ENCODE data around the gene PILRB. TPM values are rescaled to one million over a fixed set of nuclear protein-coding genes. Genes with fewer than 3 reads are reported as not detected.
"Not testable (repeated sequence)": the region's sequence is repeated elsewhere in the genome, so short reads cannot be mapped to it uniquely, and the experiment has no call there.

The PILRB gene
- total RNA-seq, result 15.0 TPM

DNA sequence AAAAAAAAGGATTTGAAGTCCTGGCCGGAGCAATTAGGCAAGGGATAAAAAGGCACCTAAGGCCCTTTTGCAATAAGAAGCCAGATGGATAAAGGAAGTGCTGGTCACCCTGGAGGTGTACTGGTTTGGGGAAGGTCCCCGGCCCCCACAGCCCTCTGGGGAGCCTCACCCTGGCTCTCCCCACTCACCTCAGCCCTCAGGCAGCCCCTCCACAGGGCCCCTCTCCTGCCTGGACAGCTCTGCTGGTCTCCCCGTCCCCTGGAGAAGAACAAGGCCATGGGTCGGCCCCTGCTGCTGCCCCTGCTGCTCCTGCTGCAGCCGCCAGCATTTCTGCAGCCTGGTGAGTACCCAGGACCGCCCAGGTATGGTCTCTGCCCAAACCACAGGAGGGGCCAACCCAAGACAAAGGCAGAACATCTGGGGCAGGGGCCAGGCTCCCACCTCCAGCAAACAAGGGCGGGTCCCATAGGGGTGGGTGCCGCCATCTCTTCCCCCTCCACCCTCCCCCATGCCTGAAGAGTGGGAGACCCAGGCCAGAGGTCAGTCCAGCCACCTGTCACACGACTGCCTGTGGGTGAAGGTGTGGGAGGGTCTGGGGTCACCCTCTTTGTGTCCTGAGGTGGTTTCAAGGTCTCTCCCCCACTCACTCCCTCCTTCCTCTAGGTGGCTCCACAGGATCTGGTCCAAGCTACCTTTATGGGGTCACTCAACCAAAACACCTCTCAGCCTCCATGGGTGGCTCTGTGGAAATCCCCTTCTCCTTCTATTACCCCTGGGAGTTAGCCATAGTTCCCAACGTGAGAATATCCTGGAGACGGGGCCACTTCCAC lies at the start of gene PILRB:
Gene PILRB (plus strand): TSS at position 91 of the 830 bp plus-strand sequence. CDS start 186 bp downstream, at position 277.
- no peak for ATAC-seq

GRCh38 chr7:100318329-100318728 lies 39.6 kb upstream of the PILRB start:
- ATAC-seq, result not testable (repeated sequence)

DNA sequence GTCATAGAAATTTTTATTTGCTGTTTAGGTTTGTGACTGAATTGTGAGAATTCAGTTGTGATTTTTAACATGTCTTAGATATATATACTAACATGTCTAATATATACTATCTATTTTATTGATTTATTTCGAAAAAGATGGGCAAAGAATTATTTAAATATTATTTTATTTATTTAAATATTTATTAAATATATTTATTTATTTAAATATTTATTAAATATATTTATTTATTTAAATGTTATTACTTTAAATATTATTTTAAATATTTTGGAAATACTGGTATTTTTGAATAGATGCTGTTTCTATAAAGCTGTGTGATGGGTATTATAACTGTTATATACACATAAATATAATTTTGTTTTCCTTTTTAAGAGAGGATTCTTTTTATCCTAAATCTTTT lies 36.3 kb upstream of the PILRB start:
- not testable (repeated sequence) for ATAC-seq

DNA sequence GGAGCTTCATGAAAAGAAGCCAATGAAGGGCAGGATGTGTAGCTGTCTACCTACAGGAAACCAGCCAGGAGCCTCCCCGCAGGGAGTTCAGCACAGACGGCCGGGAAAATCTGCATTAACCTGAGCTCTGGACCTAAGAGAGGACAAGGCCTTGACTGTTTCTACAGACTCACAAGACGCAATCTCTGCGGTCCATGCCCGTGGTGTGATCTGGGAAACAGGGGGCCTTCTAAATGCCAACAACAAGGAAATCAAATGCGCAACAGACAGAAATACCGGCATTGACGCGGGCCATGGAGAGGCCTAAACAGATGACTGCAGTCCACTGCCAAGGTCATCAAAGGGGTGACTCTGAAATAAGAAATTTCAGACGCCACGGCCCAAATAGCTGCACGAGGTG lies 33.7 kb upstream of the PILRB start:
- ATAC-seq, result not testable (repeated sequence)

- not testable (repeated sequence) for ATAC-seq
These were observed 32.2 kb upstream of the PILRB start for GRCh38 chr7:100325671-100326070.

DNA sequence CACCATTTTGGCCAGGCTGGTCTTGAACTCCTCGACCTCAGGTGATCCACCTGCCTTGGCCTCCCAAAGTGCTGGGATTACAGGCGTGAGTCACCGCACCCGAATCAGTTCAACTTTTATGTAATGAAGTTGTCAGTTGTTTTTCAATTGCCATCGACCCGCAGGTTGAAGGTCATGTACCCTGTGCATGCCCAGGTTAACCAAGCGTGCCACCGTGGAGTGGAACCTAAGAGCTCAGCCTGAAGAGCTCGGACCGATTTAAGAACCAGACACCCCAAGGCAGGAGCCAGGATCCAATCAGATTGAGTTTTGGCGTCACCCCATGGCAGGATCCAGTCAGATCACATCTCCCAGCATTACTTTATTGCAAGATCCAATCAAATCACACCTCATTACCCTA lies 31.0 kb upstream of the PILRB start:
- ATAC-seq, result not testable (repeated sequence)

- ATAC-seq, result peak; percentile 99
These were observed 22.1 kb upstream of the PILRB start for GRCh38 chr7:100335566-100336466.

DNA sequence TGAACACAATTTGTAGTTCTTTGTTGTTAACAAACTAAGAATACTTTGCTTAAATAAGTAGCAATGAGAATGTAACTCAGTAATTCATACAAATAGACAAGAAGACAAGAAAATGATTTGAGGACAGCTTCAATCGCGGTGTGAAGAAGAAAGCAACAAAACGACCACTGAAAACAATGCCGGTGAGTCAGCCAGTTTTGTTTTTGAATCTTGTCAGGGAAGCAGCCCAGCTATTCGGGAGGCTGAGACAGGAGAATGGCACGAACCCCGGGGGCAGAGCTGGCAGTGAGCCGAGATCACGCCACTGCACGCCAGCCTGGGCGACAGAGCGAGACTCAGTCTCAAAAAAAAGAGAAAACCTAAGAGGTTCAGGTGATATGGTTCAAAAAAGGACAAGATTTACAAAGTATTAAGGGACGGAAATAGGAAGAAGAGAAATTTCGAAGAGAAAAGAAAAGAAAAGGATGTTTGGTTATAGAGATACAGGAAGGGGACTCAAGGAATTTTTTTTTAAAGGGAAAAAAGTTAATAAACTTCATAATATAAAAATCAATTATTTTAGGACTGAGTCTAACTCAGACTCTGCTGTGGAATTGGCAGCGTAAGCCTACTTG lies 19.7 kb upstream of the PILRB start:
- ATAC-seq, result not testable (repeated sequence)

GRCh38 chr7:100341286-100341685 lies 16.6 kb upstream of the PILRB start:
- ATAC-seq, result peak; percentile 79

GRCh38 chr7:100342765-100343164 lies 15.2 kb upstream of the PILRB start:
- no peak for ATAC-seq

GRCh38 chr7:100344124-100344559 lies 13.8 kb upstream of the PILRB start:
- ATAC-seq, result not testable (repeated sequence)

GRCh38 chr7:100344560-100345287 lies 13.2 kb upstream of the PILRB start:
- ATAC-seq, result peak; percentile 86

- not testable (repeated sequence) for ATAC-seq
These were observed 12.6 kb upstream of the PILRB start for GRCh38 chr7:100345288-100345672.

DNA sequence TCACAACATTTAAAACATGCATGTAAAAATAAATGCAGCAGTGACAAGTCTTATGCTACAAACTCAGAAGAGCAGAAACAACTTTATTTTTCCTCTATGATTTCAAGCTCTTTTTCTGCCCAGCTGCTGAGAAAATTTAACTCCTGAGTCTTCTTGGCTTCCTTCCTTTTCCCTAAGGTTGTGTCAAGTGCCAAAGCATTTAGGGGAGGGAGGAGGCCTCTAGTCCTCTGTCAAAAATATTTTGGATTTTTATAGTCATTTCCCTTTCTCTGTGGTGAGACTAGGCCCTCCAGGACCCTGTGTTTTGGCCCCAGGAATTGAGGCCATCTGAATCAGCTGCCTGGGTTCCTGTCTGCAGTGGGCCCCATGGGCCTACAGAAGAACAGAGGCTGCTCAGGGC lies 11.0 kb upstream of the PILRB start:
- no peak for ATAC-seq

- no peak for ATAC-seq
These were observed 9.1 kb upstream of the PILRB start for GRCh38 chr7:100348805-100349204.

DNA sequence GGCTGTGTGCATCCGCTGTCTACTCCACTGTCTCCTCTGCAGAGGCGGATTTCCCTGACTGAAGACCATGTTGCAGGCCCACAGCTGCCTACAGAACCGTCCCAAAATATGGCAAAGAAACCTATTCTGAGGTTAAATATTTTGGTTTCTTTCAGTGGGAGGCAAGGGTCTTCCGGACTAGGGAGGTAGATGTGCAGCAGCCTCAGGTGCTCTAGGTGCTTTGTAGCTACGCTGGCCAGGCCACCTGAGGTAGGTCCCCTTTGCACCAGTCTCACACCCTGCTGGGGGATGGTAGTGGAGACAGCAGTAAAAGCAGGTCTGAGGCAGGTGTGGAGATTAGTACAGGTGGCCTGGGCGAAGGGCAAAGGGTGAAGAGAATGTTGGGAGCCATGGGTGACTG lies 8.2 kb upstream of the PILRB start:
- ATAC-seq, result no peak

GRCh38 chr7:100351657-100352058 lies 6.3 kb upstream of the PILRB start:
- no peak for ATAC-seq

DNA sequence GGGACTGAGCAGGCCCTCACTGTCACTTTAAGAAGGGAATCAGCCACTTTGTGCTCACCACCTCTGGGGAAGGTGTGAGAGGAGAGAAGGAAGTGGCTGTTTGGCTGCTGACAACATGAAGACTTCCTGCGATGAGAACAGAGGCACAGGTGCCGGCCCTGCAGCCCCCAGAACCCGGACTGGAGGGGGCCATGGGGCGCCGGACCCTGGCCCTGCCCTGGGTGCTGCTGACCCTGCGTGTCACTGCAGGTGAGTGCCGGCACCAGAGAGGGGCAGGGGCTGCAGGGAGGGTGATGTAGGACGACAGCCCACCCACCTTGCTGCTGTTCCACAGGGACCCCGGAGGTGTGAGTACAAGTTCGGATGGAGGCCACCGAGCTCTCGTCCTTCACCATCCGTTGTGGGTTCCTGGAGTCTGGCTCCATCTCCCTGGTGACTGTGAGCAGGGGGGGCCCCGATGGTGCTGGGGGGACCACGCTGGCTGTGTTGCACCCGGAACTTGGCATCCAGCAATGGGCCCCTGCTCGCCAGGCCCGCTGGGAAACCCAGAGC lies 5.6 kb upstream of the PILRB start:
- not testable (repeated sequence) for ATAC-seq

- no peak for ATAC-seq
These were observed 4.8 kb upstream of the PILRB start for GRCh38 chr7:100352984-100353684.

DNA sequence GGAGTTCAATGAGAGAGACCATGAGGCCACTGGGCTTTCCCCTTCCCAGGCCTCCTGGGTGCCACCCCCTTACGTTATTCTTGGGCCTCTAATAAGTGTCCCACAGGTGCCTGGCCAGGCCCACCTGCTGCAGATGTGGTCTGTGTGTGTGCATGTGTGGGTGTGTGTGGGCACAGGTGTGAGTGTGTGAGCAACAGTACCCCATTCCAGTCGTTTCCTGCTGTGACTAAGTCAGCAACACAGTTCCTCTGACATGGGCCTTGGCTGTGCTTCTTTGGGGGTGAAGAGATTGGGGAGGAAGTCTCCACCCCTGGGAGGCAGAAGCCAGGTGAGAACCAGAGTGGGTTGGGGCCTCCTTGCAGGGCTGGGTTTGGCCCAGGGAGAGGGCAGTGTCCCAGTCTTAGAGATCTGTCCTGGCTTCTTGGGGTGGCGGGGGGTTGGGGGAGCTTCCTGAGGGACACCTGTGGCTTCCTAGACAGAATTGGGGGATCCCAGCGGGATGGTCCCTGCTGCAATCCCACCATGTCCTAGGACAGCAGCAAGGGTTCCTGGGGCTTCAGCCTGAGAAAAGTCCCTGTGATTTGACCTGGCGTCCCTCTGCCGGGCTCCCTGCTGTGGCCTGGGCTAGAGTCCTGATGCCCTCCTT lies 4.1 kb upstream of the PILRB start:
- ATAC-seq, result no peak

Data from esophagus mucosa (tissue), 1 donor.